Astrocyte (in vitro differentiated cells and primary cell): ENCODE measurements around the gene CA10. TPM values are rescaled to one million over a fixed set of nuclear protein-coding genes. Genes with fewer than 3 reads are reported as not detected.

ENCODE experiments used
- DNase-seq: peaks from one replicate; pipeline ENCODE4 v3.0.0-alpha.2; 2010; ENCODE audit warnings: low read depth
- FAIRE-seq: peaks from 2 replicates; lab custom pipeline; 2011; peaks lifted over from hg19 to GRCh38; lab: Jason Lieb, UNC
- H2AFZ ChIP-seq: 2 replicates; pipeline ENCODE4 v1.6.0; 2012; ENCODE audit warnings: low read depth, low read length, inconsistent platforms
- H3K27ac ChIP-seq: 2 replicates; pipeline ENCODE4 v1.5.1; 2011; ENCODE audit warnings: low read depth, low read length, inconsistent platforms
- H3K27me3 ChIP-seq: 2 replicates; pipeline ENCODE4 v1.6.0; 2011; ENCODE audit warnings: low read length, inconsistent platforms; ENCODE audit not compliant: insufficient read depth
- H3K36me3 ChIP-seq: 2 replicates; pipeline ENCODE4 v1.5.1; 2011; ENCODE audit warnings: low read length, inconsistent platforms; ENCODE audit not compliant: insufficient read depth
- H3K4me1 ChIP-seq: 2 replicates; pipeline ENCODE4 v1.5.1; 2011; ENCODE audit warnings: low read length, inconsistent platforms; ENCODE audit not compliant: insufficient read depth
- H3K4me2 ChIP-seq: 2 replicates; pipeline ENCODE4 v1.6.0; 2012; ENCODE audit warnings: low read length, inconsistent platforms
- H3K4me3 ChIP-seq: 2 replicates; pipeline ENCODE4 v1.5.1; 2011; ENCODE audit warnings: low read depth, mild to moderate bottlenecking, low read length, inconsistent platforms; ENCODE audit not compliant: insufficient read depth
- H3K79me2 ChIP-seq: 2 replicates; pipeline ENCODE4 v1.6.0; 2012; ENCODE audit warnings: mild to moderate bottlenecking, low read length, inconsistent platforms; ENCODE audit not compliant: insufficient read depth
- H3K9ac ChIP-seq: 2 replicates; pipeline ENCODE4 v1.6.0; 2012; ENCODE audit warnings: mild to moderate bottlenecking, low read length, inconsistent platforms
- H3K9me3 ChIP-seq: 2 replicates; pipeline ENCODE4 v1.5.1; 2012; ENCODE audit warnings: low read depth, mild to moderate bottlenecking, low read length, inconsistent platforms; ENCODE audit not compliant: insufficient read depth
- H4K20me1 ChIP-seq: 2 replicates; pipeline ENCODE4 v1.6.0; 2012; ENCODE audit warnings: low read length, inconsistent platforms; ENCODE audit not compliant: insufficient read depth
- H3K27ac Mint-ChIP-seq: one replicate; pipeline ENCODE4 v1.8.0; 2021; ENCODE audit warnings: mild to moderate bottlenecking, mixed read lengths; ENCODE audit not compliant: unreplicated experiment
- H3K27me3 Mint-ChIP-seq: one replicate; pipeline ENCODE4 v1.8.0; 2021; ENCODE audit warnings: low read depth, mixed read lengths; ENCODE audit not compliant: unreplicated experiment
- H3K36me3 Mint-ChIP-seq: one replicate; pipeline ENCODE4 v1.8.0; 2021; ENCODE audit warnings: low read depth, mixed read lengths; ENCODE audit not compliant: unreplicated experiment
- H3K4me1 Mint-ChIP-seq: one replicate; pipeline ENCODE4 v1.8.0; 2021; ENCODE audit warnings: low read depth, mixed read lengths; ENCODE audit not compliant: unreplicated experiment
- H3K4me3 Mint-ChIP-seq: one replicate; pipeline ENCODE4 v1.8.0; 2021; ENCODE audit warnings: mild to moderate bottlenecking, moderate library complexity, mixed read lengths; ENCODE audit not compliant: unreplicated experiment
- H3K9me3 Mint-ChIP-seq: one replicate; pipeline ENCODE4 v1.8.0; 2021; ENCODE audit warnings: mild to moderate bottlenecking, mixed read lengths; ENCODE audit not compliant: unreplicated experiment
- EZH2 ChIP-seq: IDR thresholded peaks from 2 replicates; pipeline ENCODE4 v1.6.1; 2012; ENCODE audit warnings: mild to moderate bottlenecking, low read length, inconsistent platforms; ENCODE audit not compliant: insufficient read depth
- total RNA-seq: library from RNA; stranded (reverse); gene quantifications from 2 replicates; pipeline ENCODE4 v1.2.1, GENCODE V29; 2021
- TF ChIP-seq, protein P1 (sequence below): IDR thresholded peaks from 2 replicates; pipeline ENCODE4 v1.5.1; 2011; ENCODE audit warnings: low read depth, mild to moderate bottlenecking, inconsistent platforms, low read length, moderate library complexity; ENCODE audit not compliant: insufficient read depth

Gene CA10
- total RNA-seq, 1 donor from 2014 or later = 0.43 TPM

DNA sequence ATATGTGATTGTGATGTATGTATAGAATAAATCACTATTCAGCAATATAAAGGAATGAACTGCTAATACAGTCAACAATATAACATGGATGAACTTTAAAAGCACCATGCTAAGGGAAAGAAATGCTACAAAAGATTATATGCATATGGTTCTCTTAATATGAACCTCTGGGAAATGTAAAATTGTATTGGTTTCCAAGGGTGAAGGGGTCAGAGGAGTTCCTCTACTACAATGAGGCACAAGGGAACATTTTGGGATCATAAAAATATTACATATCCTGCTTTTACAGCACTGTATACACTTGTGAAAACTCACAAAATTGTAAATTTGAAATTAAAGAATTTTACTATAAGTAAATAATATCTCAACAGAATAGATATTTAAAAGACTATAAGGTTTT is 111.4 kb downstream of the CA10 start:
- no peak for TF ChIP-seq EZH2
- TF ChIP-seq, protein P1, sequence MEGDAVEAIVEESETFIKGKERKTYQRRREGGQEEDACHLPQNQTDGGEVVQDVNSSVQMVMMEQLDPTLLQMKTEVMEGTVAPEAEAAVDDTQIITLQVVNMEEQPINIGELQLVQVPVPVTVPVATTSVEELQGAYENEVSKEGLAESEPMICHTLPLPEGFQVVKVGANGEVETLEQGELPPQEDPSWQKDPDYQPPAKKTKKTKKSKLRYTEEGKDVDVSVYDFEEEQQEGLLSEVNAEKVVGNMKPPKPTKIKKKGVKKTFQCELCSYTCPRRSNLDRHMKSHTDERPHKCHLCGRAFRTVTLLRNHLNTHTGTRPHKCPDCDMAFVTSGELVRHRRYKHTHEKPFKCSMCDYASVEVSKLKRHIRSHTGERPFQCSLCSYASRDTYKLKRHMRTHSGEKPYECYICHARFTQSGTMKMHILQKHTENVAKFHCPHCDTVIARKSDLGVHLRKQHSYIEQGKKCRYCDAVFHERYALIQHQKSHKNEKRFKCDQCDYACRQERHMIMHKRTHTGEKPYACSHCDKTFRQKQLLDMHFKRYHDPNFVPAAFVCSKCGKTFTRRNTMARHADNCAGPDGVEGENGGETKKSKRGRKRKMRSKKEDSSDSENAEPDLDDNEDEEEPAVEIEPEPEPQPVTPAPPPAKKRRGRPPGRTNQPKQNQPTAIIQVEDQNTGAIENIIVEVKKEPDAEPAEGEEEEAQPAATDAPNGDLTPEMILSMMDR = no peak
- Histone ChIP-seq H3K27ac (no peak overlapping the region), H3K36me3 (no peaks in the 10 kb centered on the region), H3K79me2 (no peaks in the 10 kb centered on the region), H3K9ac (no peak overlapping the region), H2AFZ (no peak overlapping the region), H3K27me3 (no peaks in the 10 kb centered on the region), H3K9me3 (no peaks in the 10 kb centered on the region), H3K4me1 (no peaks in the 10 kb centered on the region), H4K20me1 (no peaks in the 10 kb centered on the region), H3K4me3 (no peak overlapping the region), H3K4me2 (no peak overlapping the region)
- H3K27me3 Mint-ChIP-seq = no peaks in the 10 kb centered on the region
- no peak overlapping the region for H3K27ac Mint-ChIP-seq
- no peak overlapping the region for H3K4me3 Mint-ChIP-seq
- DNase-seq (no peak), FAIRE-seq (no peak)
- no peaks in the 10 kb centered on the region for H3K36me3 Mint-ChIP-seq
- no peaks in the 10 kb centered on the region for H3K9me3 Mint-ChIP-seq
- H3K4me1 Mint-ChIP-seq = no peaks in the 10 kb centered on the region

DNA sequence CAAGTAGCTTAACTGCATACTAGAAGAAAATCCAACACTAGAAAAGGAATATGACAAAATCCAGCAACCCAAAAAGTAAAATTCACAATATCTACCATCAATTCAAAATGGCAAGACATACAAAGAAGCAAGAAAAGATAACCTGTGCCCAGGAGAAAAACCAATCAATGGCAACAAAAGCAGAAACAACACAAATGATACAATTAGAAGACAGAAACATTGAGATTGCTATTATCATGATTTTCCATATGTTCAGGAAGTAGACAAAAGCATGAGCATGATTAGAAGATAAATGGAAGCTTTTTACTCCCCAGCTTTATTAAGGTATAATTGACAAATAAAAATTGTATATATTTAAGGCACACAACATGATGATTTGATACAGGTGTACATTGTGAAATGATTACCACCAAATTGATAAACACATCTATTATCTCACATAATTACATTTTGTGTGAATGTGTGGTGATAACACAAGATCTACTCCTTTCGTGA is 117.3 kb downstream of the CA10 start:
- H3K36me3 Mint-ChIP-seq = no peaks in the 10 kb centered on the region
- Histone ChIP-seq H4K20me1 (no peaks in the 10 kb centered on the region), H3K9ac (no peak overlapping the region), H3K27me3 (no peaks in the 10 kb centered on the region), H2AFZ (no peak overlapping the region), H3K27ac (no peak overlapping the region), H3K4me2 (no peak overlapping the region), H3K4me3 (no peak overlapping the region), H3K79me2 (no peaks in the 10 kb centered on the region), H3K36me3 (no peaks in the 10 kb centered on the region), H3K9me3 (no peaks in the 10 kb centered on the region), H3K4me1 (no peaks in the 10 kb centered on the region)
- FAIRE-seq (no peak), DNase-seq (no peak)
- no peak for TF ChIP-seq EZH2
- TF ChIP-seq, protein P1 = no peak
- no peak overlapping the region for H3K27ac Mint-ChIP-seq
- no peak overlapping the region for H3K4me3 Mint-ChIP-seq
- no peaks in the 10 kb centered on the region for H3K4me1 Mint-ChIP-seq
- H3K9me3 Mint-ChIP-seq = no peaks in the 10 kb centered on the region
- peaks cover 2% of the 10 kb centered on the region for H3K27me3 Mint-ChIP-seq

DNA sequence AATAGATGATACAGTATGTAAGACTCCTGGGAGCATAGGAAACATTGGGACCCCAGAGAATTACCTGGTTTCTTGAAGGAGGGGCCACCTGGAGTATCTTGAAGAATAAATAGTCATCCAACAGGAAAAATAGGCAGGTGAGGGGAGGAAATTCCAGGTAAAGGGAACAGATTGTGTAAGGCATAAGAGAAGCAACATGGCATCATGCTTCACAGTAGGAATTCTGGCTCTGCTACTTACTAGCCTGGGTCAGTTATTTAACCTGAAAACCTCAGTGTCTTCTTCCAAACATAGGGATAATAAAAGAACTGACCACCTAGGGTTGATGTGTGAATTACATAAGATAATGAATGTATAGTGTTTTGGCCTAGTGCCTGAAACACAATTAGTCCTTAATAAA is 122.1 kb downstream of the CA10 start:
- no peaks in the 10 kb centered on the region for H3K36me3 ChIP-seq
- H3K4me1 Mint-ChIP-seq = no peaks in the 10 kb centered on the region
- H4K20me1 ChIP-seq = no peaks in the 10 kb centered on the region
- peaks cover 2% of the 10 kb centered on the region for H3K27me3 Mint-ChIP-seq
- H3K4me2 ChIP-seq = no peak overlapping the region
- no peak for FAIRE-seq
- no peak overlapping the region for H3K4me3 Mint-ChIP-seq
- H3K27me3 ChIP-seq = no peaks in the 10 kb centered on the region
- no peak overlapping the region for H3K4me3 ChIP-seq
- H3K27ac ChIP-seq = no peak overlapping the region
- no peaks in the 10 kb centered on the region for H3K9me3 Mint-ChIP-seq
- H3K9ac ChIP-seq = no peak overlapping the region
- no peaks in the 10 kb centered on the region for H3K79me2 ChIP-seq
- H3K27ac Mint-ChIP-seq = no peak overlapping the region
- H3K4me1 ChIP-seq = no peaks in the 10 kb centered on the region
- TF ChIP-seq, protein P1 = no peak
- no peak for TF ChIP-seq EZH2
- H2AFZ ChIP-seq = no peak overlapping the region
- no peaks in the 10 kb centered on the region for H3K9me3 ChIP-seq
- H3K36me3 Mint-ChIP-seq = no peaks in the 10 kb centered on the region
- no peak for DNase-seq
